ENCODE results near the gene GUCY2F.

The GUCY2F gene

GRCh38 chrX:109393859-109394258 is 88.0 kb downstream of the GUCY2F start:
- no peaks in the 10 kb centered on the region for H3K4me1 ChIP-seq (ENCODE audit: control insufficient read depth, insufficient read depth, low read length)
- peaks cover 48% of the 10 kb centered on the region for H3K27me3 ChIP-seq (replicated peaks; ENCODE audit: control insufficient read depth, insufficient read depth, low read length)
- H3K36me3 ChIP-seq (ENCODE audit: control insufficient read depth, insufficient read depth, low read length, severe bottlenecking), result no peaks in the 10 kb centered on the region
- H3K9me3 ChIP-seq (ENCODE audit: control insufficient read depth, low read length), result peaks cover 14% of the 10 kb centered on the region
- no peak for DNase-seq (ENCODE audit: low read depth)
- H3K4me3 ChIP-seq (ENCODE audit: low read length), result no peak overlapping the region
- H3K9ac ChIP-seq (ENCODE audit: low read length), result no peak overlapping the region

- Histone ChIP-seq H3K9ac (ENCODE audit: low read length) (no peak overlapping the region), H3K9me3 (ENCODE audit: control insufficient read depth, low read length) (peaks cover 14% of the 10 kb centered on the region), H3K27me3 (replicated peaks; ENCODE audit: control insufficient read depth, insufficient read depth, low read length) (peaks cover 48% of the 10 kb centered on the region), H3K4me3 (ENCODE audit: low read length) (no peak overlapping the region), H3K4me1 (ENCODE audit: control insufficient read depth, insufficient read depth, low read length) (no peaks in the 10 kb centered on the region), H3K36me3 (ENCODE audit: control insufficient read depth, insufficient read depth, low read length, severe bottlenecking) (no peaks in the 10 kb centered on the region)
- no peak for DNase-seq (ENCODE audit: low read depth)
Observed at GRCh38 chrX:109392895-109393294, 89.0 kb downstream of the GUCY2F start.

GRCh38 chrX:109390556-109390955 is 91.3 kb downstream of the GUCY2F start:
- Histone ChIP-seq H3K27me3 (replicated peaks; ENCODE audit: control insufficient read depth, insufficient read depth, low read length) (peaks cover 48% of the 10 kb centered on the region), H3K4me3 (ENCODE audit: low read length) (no peak overlapping the region), H3K36me3 (ENCODE audit: control insufficient read depth, insufficient read depth, low read length, severe bottlenecking) (no peaks in the 10 kb centered on the region), H3K9ac (ENCODE audit: low read length) (no peak overlapping the region), H3K9me3 (ENCODE audit: control insufficient read depth, low read length) (peaks cover 14% of the 10 kb centered on the region), H3K4me1 (ENCODE audit: control insufficient read depth, insufficient read depth, low read length) (no peaks in the 10 kb centered on the region)
- DNase-seq (ENCODE audit: low read depth), result no peak

- Histone ChIP-seq H3K4me1 (ENCODE audit: control insufficient read depth, insufficient read depth, low read length) (no peaks in the 10 kb centered on the region), H3K4me3 (ENCODE audit: low read length) (no peak overlapping the region), H3K27me3 (replicated peaks; ENCODE audit: control insufficient read depth, insufficient read depth, low read length) (peaks cover 48% of the 10 kb centered on the region), H3K9me3 (ENCODE audit: control insufficient read depth, low read length) (peaks cover 14% of the 10 kb centered on the region), H3K36me3 (ENCODE audit: control insufficient read depth, insufficient read depth, low read length, severe bottlenecking) (no peaks in the 10 kb centered on the region), H3K9ac (ENCODE audit: low read length) (no peak overlapping the region)
- DNase-seq (ENCODE audit: low read depth), result no peak
Observed at GRCh38 chrX:109389917-109390316, 92.0 kb downstream of the GUCY2F start.

GRCh38 chrX:109384699-109385098 is 97.2 kb downstream of the GUCY2F start:
- no peak overlapping the region for H3K4me3 ChIP-seq (ENCODE audit: low read length)
- no peaks in the 10 kb centered on the region for H3K4me1 ChIP-seq (ENCODE audit: control insufficient read depth, insufficient read depth, low read length)
- peak; percentile 70 for DNase-seq (ENCODE audit: low read depth)
- peaks cover 63% of the 10 kb centered on the region for H3K27me3 ChIP-seq (replicated peaks; ENCODE audit: control insufficient read depth, insufficient read depth, low read length)
- no peaks in the 10 kb centered on the region for H3K36me3 ChIP-seq (ENCODE audit: control insufficient read depth, insufficient read depth, low read length, severe bottlenecking)
- H3K9ac ChIP-seq (ENCODE audit: low read length), result no peak overlapping the region
- peaks cover under 1% of the 10 kb centered on the region for H3K9me3 ChIP-seq (ENCODE audit: control insufficient read depth, low read length)

- Histone ChIP-seq H3K9me3 (ENCODE audit: control insufficient read depth, low read length) (no peaks in the 10 kb centered on the region), H3K4me3 (ENCODE audit: low read length) (no peak overlapping the region), H3K27me3 (replicated peaks; ENCODE audit: control insufficient read depth, insufficient read depth, low read length) (peaks cover 67% of the 10 kb centered on the region), H3K4me1 (ENCODE audit: control insufficient read depth, insufficient read depth, low read length) (no peaks in the 10 kb centered on the region), H3K9ac (ENCODE audit: low read length) (no peak overlapping the region), H3K36me3 (ENCODE audit: control insufficient read depth, insufficient read depth, low read length, severe bottlenecking) (no peaks in the 10 kb centered on the region)
- no peak for DNase-seq (ENCODE audit: low read depth)
Observed at GRCh38 chrX:109382332-109382731, 99.6 kb downstream of the GUCY2F start.

GRCh38 chrX:109378281-109378680 is 103.6 kb downstream of the GUCY2F start:
- no peaks in the 10 kb centered on the region for H3K9me3 ChIP-seq (ENCODE audit: control insufficient read depth, low read length)
- H3K9ac ChIP-seq (ENCODE audit: low read length), result no peak overlapping the region
- no peaks in the 10 kb centered on the region for H3K4me1 ChIP-seq (ENCODE audit: control insufficient read depth, insufficient read depth, low read length)
- H3K4me3 ChIP-seq (ENCODE audit: low read length), result no peak overlapping the region
- H3K27me3 ChIP-seq (replicated peaks; ENCODE audit: control insufficient read depth, insufficient read depth, low read length), result peaks cover 59% of the 10 kb centered on the region
- no peak for DNase-seq (ENCODE audit: low read depth)
- no peaks in the 10 kb centered on the region for H3K36me3 ChIP-seq (ENCODE audit: control insufficient read depth, insufficient read depth, low read length, severe bottlenecking)

GRCh38 chrX:109374262-109374960 is 107.5 kb downstream of the GUCY2F start:
- DNase-seq (ENCODE audit: low read depth), result no peak
- Histone ChIP-seq H3K4me1 (ENCODE audit: control insufficient read depth, insufficient read depth, low read length) (no peaks in the 10 kb centered on the region), H3K9ac (ENCODE audit: low read length) (no peak overlapping the region), H3K4me3 (ENCODE audit: low read length) (no peak overlapping the region), H3K36me3 (ENCODE audit: control insufficient read depth, insufficient read depth, low read length, severe bottlenecking) (no peaks in the 10 kb centered on the region), H3K27me3 (replicated peaks; ENCODE audit: control insufficient read depth, insufficient read depth, low read length) (peaks cover 33% of the 10 kb centered on the region), H3K9me3 (ENCODE audit: control insufficient read depth, low read length) (no peaks in the 10 kb centered on the region)

GRCh38 chrX:109373468-109373867 is 108.4 kb downstream of the GUCY2F start:
- H3K9ac ChIP-seq (ENCODE audit: low read length), result no peak overlapping the region
- no peak for DNase-seq (ENCODE audit: low read depth)
- peaks cover 8% of the 10 kb centered on the region for H3K9me3 ChIP-seq (ENCODE audit: control insufficient read depth, low read length)
- peaks cover 33% of the 10 kb centered on the region for H3K27me3 ChIP-seq (replicated peaks; ENCODE audit: control insufficient read depth, insufficient read depth, low read length)
- H3K4me3 ChIP-seq (ENCODE audit: low read length), result no peak overlapping the region
- no peaks in the 10 kb centered on the region for H3K36me3 ChIP-seq (ENCODE audit: control insufficient read depth, insufficient read depth, low read length, severe bottlenecking)
- H3K4me1 ChIP-seq (ENCODE audit: control insufficient read depth, insufficient read depth, low read length), result no peaks in the 10 kb centered on the region

GRCh38 chrX:109372716-109373115 is 109.2 kb downstream of the GUCY2F start:
- Histone ChIP-seq H3K9me3 (ENCODE audit: control insufficient read depth, low read length) (peaks cover 12% of the 10 kb centered on the region), H3K36me3 (ENCODE audit: control insufficient read depth, insufficient read depth, low read length, severe bottlenecking) (no peaks in the 10 kb centered on the region), H3K27me3 (replicated peaks; ENCODE audit: control insufficient read depth, insufficient read depth, low read length) (peaks cover 31% of the 10 kb centered on the region)

GRCh38 chrX:109372291-109372690 is 109.6 kb downstream of the GUCY2F start:
- no peak overlapping the region for H3K9ac ChIP-seq (ENCODE audit: low read length)
- peak; percentile 32 for DNase-seq (ENCODE audit: low read depth)
- H3K36me3 ChIP-seq (ENCODE audit: control insufficient read depth, insufficient read depth, low read length, severe bottlenecking), result no peaks in the 10 kb centered on the region
- peaks cover 12% of the 10 kb centered on the region for H3K9me3 ChIP-seq (ENCODE audit: control insufficient read depth, low read length)
- H3K4me3 ChIP-seq (ENCODE audit: low read length), result no peak overlapping the region
- H3K27me3 ChIP-seq (replicated peaks; ENCODE audit: control insufficient read depth, insufficient read depth, low read length), result peaks cover 31% of the 10 kb centered on the region
- no peaks in the 10 kb centered on the region for H3K4me1 ChIP-seq (ENCODE audit: control insufficient read depth, insufficient read depth, low read length)

More at GRCh38 chrX:109372716-109373115, 109.2 kb downstream of the GUCY2F start:
- H3K4me3 ChIP-seq (ENCODE audit: low read length), result no peak overlapping the region
- H3K9ac ChIP-seq (ENCODE audit: low read length), result no peak overlapping the region
- no peaks in the 10 kb centered on the region for H3K4me1 ChIP-seq (ENCODE audit: control insufficient read depth, insufficient read depth, low read length)
- no peak for DNase-seq (ENCODE audit: low read depth)

GRCh38 chrX:109362101-109362500 is 119.8 kb downstream of the GUCY2F start:
- H3K9me3 ChIP-seq (ENCODE audit: control insufficient read depth, low read length), result peaks cover 9% of the 10 kb centered on the region
- H3K36me3 ChIP-seq (ENCODE audit: control insufficient read depth, insufficient read depth, low read length, severe bottlenecking), result no peaks in the 10 kb centered on the region
- no peak overlapping the region for H3K4me3 ChIP-seq (ENCODE audit: low read length)
- H3K4me1 ChIP-seq (ENCODE audit: control insufficient read depth, insufficient read depth, low read length), result no peaks in the 10 kb centered on the region
- peaks cover 50% of the 10 kb centered on the region for H3K27me3 ChIP-seq (replicated peaks; ENCODE audit: control insufficient read depth, insufficient read depth, low read length)
- H3K9ac ChIP-seq (ENCODE audit: low read length), result no peak overlapping the region
- no peak for DNase-seq (ENCODE audit: low read depth)
